HG03378 (cell line): Measurements from ENCODE around the gene CASS4.
A peak's percentile ranks its signal among the peaks of the same experiment; 100 is the strongest.
"Not testable (repeated sequence)": the region's sequence is repeated elsewhere in the genome, so short reads cannot be mapped to it uniquely, and the experiment has no call there.

ENCODE experiments used
- ATAC-seq: cut with Tn5 transposase; IDR thresholded peaks from one replicate; pipeline ENCODE4 v1.9.1; 2021; ENCODE audit warnings: mild to moderate bottlenecking, moderate library complexity; ENCODE audit not compliant: unreplicated experiment

Gene CASS4, protein sequence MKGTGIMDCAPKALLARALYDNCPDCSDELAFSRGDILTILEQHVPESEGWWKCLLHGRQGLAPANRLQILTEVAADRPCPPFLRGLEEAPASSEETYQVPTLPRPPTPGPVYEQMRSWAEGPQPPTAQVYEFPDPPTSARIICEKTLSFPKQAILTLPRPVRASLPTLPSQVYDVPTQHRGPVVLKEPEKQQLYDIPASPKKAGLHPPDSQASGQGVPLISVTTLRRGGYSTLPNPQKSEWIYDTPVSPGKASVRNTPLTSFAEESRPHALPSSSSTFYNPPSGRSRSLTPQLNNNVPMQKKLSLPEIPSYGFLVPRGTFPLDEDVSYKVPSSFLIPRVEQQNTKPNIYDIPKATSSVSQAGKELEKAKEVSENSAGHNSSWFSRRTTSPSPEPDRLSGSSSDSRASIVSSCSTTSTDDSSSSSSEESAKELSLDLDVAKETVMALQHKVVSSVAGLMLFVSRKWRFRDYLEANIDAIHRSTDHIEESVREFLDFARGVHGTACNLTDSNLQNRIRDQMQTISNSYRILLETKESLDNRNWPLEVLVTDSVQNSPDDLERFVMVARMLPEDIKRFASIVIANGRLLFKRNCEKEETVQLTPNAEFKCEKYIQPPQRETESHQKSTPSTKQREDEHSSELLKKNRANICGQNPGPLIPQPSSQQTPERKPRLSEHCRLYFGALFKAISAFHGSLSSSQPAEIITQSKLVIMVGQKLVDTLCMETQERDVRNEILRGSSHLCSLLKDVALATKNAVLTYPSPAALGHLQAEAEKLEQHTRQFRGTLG

DNA sequence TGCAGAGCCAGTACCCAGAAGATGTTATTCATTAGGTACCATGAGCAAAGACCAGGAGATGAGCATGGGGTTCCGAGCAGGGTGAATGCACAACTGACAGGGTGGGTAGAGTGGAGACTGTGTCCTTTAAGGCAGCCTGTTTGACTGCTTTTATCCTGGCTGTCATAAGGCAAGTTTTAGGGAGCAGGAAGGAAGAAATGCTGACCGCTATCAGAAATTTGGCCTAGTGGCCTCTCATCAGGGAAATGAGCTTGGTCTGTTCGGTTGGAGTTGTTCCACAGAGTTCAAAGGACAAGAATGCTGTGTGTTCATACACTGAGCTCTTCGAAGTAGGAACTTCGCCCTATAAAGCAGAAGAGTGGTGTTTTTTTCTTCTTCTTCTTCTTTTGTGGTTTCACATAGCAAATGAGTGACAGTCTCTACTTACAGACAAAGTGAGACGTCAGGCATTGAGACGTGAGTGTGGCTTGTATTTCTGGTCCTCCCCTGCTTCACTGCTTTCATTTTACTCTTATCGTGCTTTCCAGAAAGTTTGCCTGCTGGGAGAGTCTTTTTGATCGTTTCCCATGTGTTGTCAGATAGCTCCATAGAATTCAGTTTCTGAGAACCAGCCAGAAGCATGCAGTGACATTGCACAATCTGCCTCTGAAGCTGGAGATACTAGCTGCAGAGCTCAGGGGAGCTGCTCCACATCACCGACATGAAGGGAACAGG, at the start of gene CASS4:
Gene CASS4, plus strand, starts transcription at position 502 of the 714 bp plus-strand sequence. Its CDS starts 199 bp downstream, at position 701.
- no peak for ATAC-seq

DNA sequence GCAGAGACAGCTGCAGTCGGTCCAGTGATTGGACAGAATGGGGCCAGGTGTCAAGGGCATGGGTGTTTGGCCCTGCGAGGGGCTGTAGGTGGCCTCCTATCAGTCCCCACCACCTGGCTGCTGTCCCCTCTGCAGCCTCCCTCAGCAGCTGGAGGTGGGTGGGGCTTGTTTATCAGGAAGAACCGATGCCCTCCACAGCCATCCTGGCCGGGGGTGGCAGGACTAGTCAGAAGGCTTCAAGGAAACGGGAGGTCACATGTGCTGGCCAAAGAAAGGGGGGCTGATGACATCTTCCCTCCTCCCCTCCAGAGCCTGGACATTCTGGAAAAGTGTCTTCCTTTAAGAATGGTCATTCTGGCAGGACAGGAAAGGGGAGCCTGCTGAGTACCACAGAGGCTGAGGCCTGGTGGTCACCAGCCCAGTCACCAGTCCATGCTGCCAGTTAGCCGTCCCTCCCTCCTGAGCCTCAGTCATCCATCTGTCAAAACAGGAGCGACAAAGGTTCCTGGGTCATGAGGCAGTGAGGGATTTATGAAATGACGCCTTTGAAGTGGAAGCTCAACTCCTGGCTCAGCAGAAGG, 49.1 kb upstream of the CASS4 start:
- ATAC-seq, result no peak

DNA sequence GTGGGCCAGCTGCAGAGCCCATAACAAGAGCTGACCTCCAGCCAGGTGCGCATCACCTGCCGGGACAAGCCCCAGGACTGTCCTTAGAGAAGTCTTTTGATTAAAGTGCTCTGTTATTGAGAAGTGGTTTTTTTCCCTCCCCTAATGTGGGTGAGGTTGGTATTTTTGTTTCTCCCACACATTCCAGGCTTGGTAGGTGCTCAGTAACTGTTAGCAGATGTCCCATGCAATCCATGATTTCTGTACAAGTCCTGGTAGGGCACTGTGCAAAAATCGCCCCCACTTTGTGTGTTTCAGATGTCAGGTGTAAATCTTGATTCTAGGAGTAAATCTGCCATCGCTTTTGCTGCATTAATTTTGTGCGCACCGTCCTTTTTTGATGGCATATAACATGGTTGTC, 48.6 kb upstream of the CASS4 start:
- no peak for ATAC-seq

DNA sequence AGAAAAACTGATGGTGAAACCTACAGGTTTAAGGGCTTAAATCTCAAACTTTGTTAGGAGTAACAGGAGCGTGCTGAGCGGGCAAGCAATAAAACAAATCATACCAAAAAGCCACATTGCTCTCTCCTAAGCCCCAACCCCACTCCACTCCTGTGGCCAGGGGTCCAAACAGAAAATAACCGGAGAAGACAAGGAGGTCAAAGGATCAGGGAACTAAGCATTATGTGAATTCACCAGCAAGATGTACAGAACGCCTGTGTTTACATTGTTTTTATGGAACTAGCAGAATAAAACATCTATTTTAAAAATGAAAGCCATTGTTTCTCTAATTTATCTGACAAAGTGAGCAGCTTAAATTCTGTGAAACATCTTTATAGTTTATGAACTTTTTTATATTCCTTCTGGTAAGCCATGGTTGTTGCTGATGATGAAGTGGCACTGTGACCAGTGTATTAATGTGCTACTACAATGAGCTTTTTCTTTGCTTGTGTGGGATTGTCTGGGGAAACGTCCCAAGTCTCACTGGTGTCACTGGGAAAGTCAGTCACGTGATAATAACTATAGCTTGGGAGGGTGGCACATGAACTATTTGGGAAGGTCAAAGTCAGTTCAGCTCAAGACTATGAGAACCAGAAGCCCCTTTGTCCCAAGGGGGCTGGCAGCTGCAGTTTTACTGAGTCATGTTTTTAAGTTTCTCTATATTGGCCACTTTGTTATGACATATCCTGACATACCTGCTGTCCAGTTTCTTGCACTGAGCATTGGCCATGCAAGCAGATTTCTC, 43.5 kb upstream of the CASS4 start:
- ATAC-seq, result no peak

DNA sequence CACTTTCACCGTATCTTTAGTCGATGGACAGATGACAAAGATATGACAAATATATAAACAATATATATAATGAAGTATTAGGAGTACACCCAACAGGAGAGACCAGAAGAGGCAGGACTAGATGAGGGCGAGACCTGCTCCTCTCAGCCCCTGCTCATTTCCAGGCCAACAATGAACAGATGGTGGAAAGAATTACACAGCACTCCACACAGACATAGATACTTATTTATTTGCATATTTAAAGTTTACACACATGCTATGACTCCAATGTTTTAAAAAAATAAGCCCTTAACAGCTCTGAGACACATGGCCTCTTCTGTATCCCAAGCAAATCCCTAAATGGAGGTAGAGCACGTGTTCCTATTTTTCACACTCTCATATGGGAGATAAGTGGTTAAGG, 42.9 kb upstream of the CASS4 start:
- no peak for ATAC-seq

DNA sequence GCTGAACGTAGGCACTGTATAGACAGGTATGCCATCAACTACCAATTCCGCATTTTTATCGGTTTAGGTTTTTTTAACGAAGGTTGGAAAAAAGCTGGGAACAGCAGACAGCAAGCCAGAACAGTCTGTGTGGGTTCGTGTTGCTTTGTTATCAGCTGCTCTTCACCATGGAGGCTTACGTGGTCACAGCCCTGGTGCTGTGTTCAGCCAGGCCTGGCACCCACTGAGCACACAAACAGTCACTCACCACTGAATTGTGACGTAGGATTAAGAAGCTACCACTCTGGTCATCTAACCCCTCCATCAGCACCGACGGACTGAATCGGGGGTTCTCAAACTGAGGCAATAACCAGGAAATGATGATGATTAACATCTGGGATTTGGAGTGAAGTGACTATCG, 40.1 kb upstream of the CASS4 start:
- ATAC-seq, result no peak

DNA sequence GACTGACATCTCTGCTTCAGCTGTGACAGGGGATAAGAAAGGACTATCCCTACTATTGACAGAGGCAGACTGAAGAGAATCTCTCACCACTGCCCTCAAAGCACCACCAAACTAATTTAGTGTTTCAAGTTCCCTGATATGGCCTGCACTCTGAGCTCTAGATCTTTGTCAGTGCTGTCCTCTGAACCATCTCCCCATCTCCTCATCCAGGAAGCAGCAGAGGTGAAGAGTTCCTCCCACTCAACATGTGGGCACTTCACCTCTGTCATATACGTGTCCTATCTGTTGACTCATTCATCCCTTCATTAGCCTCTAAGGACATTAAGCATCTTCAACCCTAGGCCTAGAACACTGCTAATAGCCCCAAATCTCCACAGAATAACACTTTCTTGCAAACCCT, 39.2 kb upstream of the CASS4 start:
- no peak for ATAC-seq

DNA sequence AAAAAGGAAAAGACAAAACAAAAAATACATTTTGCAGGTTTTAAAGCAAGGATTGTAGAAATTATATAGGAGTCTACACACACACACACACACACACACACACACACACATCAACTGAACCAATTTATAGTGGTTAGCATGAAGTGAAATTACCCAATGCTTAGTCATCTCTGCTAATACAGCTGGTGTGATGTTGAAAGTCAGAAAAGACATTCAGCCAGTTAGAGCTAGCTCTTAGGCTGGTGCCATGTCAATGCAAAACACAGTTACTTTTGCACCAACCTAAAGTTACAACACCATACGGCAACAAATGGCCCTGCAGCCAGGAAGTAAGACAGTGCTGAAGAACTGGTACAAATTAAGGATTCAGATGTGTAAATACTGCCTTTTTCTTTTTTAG, 38.1 kb upstream of the CASS4 start:
- ATAC-seq, result no peak

DNA sequence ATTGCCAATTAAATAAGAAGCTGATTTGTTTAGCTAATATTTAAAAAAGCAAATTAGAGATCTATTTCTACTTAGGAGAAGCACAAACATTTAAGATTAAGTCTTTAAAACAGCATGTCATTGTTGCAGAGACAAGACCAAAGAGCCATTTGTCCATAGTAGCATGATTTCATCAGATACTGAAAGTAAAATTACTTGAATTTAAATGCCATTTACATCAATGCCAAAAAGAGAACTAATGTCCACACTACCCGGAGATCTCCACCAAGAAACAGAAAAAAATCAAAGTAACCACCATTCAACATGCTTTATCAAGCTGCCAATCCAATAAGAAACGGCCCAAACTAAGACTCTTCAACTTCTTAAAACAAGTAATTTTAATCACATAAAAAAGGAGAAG, 35.7 kb upstream of the CASS4 start:
- no peak for ATAC-seq

DNA sequence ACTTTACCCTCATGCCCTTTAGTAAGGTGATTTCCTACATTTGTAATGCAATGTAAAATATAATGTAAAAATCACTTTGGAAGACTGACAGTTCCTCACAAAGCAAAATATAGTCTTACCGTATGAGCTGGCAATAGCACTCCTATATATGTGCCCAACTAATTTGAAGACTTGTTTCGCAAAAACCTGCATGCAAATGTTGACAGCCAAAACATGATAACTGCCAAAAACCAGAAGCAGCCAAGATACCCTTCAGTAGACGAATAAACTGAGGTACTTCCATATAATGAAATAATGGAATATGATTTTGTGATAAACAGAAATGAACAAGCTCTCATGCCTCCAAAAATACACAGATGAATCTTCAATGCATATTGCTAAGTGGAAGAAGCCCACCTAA, 33.7 kb upstream of the CASS4 start:
- no peak for ATAC-seq

DNA sequence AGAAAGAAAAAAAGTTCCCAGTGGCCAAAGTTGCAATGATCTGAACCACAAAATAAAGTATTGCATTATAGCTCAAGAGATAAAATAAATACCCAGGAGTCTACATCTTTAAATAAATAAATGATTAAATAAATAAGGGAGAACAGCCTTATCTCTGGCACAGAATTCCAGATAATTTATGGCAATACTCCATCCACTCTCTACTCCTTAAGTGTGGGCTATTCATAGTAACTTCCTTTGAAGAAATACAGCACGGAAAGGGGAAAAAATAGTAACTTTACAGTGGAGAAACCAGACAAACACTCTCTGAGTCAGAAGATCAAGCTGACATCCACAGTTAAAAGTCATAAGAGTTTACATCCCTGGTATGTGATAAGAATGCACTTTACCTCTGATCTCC, 31.7 kb upstream of the CASS4 start:
- ATAC-seq, result no peak

DNA sequence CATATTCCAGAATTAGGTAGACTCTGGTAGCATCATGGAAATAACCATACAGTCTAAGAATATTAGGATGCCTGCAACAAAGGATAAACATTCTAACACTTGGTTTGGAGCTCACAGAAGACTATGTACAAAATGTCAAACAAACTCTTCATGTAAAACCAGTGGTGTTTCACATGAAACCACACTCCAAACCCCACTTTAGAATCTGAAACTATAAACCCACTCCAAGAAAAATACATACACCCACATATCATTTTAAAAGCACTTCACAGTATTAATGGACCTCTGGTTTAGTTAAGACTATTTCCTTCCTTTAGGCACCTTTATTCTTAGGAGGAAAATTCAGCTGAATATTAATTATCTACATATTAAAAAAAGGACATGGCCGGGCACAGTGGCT, 30.6 kb upstream of the CASS4 start:
- ATAC-seq, result peak; percentile 55

DNA sequence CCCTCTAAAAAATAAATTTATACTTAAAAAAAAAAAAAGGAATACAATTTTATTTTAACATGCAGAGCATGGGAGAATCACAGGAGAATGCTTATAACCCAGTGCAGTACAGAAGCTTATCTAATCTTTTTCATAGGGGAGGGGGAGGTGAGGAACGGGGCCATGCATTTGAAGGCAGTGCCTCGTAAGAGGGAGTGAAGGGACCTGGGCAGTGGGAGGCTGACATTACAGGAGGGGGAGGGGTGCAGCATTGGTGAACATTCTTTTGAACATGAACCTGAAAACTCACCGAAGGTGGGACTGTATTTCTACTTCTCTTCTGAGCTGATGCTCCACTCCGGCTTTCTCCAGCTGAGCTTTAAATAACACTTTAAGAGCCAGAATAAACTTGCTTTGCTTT, 29.4 kb upstream of the CASS4 start:
- ATAC-seq, result no peak

DNA sequence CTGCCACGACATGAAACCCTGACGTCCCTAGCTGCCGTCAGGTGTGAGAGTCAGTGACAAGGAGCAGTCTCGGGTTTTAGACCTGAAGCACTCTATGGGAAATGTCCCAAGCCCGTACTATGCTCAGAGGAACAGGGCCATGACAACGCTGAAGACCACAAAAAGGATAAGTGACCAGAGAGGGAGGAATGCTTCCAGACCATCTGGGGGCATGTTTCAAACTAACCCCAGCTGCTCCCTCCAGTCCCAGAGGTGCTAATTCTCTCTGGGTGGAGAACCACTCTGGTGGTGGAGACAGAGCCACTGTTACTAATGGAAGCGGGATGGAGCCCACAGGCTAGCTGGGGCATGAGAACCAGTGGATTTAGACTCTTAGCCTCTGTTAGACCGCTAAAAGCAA, 28.7 kb upstream of the CASS4 start:
- no peak for ATAC-seq

DNA sequence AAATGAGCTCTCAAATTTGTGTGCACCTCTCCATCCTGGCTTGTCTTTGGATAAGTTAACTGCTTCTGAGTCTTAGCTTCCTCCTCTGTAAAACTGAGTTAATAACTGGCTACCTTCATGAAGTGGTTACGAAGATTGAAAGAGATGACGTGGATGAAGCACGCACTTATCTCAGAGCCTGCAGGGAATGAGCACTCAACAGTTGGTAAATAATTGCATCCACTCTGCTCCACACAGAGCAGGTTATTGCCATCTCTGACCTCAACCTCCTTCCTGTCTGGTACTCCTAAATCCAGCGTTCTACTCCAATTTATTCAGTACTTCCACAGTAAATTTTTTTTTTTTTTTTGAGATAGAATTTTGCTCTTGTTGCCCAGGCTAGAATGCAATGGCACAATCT, 26.9 kb upstream of the CASS4 start:
- no peak for ATAC-seq

DNA sequence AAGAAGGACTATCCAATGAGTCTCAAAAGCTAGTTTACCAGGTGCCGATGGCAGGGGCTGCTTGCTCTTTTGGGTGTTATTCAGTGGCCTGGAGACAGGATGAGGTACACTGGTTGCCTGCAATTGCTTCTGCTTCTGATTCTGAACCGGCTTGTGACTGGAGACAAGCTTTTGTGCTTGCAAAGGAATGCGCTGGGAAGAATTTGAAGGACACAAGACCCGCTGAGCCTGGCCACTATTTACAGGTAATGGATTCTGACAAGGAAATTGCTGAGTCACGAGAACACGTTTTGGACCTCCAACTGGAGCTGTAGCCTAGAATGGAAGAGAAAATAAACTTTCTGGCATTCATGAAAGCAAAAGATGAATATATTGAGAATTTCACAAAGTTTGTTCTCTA, 25.8 kb upstream of the CASS4 start:
- ATAC-seq, result no peak

DNA sequence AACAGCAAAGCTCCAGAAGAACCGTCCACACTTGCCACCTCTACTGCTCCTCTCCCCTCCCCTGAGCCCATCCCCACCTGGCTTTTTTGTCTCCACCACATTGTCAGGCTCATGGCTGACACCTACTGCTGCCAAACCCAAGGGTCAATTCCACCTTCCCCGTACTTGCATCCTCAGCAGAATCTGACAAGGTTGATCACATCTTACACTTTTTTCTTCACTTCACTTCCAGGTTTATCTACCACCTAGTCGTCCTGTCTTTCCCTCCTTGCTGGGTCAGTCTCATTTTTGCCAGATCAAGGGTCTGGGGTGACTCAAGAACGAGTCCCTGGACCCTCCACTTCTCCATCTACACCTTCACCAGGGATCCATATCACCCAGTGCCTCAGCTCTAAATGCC, 23.2 kb upstream of the CASS4 start:
- no peak for ATAC-seq

DNA sequence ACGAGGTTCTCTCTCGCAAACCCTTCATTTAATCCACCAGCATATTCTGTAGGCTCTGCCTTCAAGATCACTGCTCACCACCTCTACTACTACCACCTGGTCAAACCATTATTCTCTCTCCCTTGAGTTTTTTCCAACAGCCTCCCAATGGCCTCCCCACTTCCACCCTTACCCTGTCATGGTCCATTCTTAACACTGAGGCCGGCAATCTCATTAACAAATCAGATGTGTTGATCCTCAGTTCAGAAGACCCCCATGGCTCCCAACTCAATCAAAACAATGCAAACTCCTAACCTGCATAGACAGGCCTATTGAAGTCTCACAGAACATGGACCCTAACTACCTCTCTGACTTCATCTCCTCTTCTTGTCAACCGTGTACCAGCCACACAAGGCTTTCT, 22.3 kb upstream of the CASS4 start:
- no peak for ATAC-seq

DNA sequence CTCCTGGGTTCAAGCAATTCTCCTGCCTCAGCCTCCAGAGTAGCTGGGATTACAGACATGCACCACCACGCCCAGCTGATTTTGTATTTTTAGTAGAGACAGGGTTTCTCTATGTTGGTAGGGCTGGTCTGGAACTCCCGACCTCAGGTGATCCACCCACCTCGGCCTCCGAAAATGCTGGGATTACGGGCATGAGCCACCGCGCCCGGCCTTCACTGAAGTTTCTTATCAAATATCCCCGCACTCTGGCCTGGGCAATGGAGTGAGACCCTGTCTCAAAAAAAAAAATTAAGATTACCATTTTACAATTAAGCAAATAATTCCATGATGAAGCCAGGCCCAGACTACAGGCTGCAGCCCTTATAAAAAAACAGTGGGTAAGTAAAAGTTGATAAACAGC, 21.7 kb upstream of the CASS4 start:
- ATAC-seq, result not testable (repeated sequence)

DNA sequence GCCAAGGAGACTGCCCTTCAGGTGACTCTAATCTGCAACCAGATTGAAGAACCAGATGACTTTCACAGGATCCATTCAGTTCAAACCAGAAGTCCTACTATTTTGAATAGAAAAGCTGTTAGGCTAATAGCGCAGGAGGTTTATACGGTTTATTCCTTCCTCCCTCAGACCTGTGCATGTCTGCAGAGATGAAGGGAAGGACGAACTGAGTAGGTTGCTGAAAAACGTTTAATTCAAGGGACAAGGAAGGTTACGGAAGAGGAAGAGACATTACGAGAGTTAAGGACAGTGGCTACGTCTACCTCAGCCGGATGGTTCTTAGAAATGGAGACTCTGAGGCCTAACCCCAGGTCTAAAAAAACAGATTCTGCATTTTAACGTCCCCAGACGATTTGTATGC, 21.0 kb upstream of the CASS4 start:
- no peak for ATAC-seq
